Testis (tissue), 2 donors: Measurements from ENCODE around the gene PCSK6.

Experiments used
- CTCF ChIP-seq, 3 experiments: fragments of 450-650 bp in 2 of 3; fragments of 200-600 bp in 1 of 3; sonication (generic) in 1 of 3; IDR thresholded peaks; one replicate each; pipeline ENCODE4 v1.5.1; 2016 to 2019; ENCODE audit warnings: antibody characterized with exemption in 3 of 3, mild to moderate bottlenecking in 2 of 3, moderate library complexity in 1 of 3
- POLR2A ChIP-seq: fragments of 450-650 bp; IDR thresholded peaks from one replicate; pipeline ENCODE4 v1.6.1; 2017; ENCODE audit warnings: antibody characterized with exemption, mild to moderate bottlenecking, moderate library complexity

DNA sequence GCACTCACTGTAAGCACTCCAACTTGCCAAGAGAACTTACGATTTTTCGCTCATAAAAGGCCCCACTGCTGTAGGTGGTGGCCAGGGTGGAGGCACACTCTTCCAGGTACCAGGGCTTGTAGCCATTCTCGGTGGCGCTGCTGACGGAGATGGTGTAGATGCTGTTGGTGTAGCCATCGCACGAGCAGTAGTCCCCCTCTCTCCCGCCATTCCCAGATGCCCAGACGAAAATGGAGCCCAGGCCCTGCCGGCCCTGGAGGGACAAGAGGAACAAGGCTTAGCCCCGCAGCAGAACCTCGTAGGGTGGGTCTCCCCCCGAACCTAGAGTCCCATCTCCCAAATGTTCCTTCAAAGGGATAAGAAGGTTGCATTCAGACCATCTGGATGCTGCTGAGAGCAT is 96.3 kb downstream of the PCSK6 start:
- no peak for TF ChIP-seq CTCF (IDR thresholded peaks at IDR 0.05)
- TF ChIP-seq POLR2A, result no peak
